Measurements from ENCODE around the gene RRP1B.
"Not testable (repeated sequence)": the region's sequence is repeated elsewhere in the genome, so short reads cannot be mapped to it uniquely, and the experiment has no call there.

The RRP1B gene

DNA sequence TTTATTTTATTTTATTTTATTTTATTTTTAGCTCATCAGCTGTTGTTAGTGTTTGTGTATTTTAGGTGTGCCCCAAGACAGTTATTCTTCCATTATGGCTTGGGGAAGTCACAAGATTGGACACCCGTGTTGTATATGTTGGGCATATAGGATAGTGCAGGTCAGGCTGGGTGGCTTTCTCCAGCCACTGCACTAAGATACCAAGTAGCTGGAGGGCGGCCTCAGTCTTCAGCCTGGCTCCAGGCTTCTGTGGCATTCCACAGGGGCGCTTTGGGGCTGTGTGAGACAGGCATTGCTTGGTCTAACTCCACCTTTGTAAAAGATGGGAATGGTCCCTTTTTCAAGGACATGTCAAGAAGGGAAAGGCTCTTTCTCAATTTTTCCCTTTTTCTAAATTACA, 16.5 kb downstream of the RRP1B start:
- no peak for DNase-seq (ENCODE audit: low read depth in 2 of 2)

DNA sequence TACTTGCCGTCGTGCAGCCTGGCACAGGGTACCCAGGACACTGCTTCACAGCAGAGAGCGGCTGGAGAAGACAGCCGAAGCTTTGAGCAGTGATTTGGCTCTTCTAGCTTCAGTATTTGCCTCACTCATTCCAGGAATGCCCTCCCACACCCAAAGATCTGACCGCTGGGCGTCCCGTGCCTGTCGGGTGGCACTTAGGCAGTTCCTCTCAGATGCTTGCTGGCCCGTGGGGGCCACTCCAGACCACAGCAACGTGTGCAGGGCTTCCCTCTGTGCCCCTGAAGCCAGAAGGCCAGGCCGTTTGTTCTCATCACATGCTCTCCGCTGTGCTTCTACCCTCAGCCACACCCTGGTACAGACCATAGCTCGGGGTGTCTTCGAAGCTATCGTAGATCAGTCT, 17.0 kb downstream of the RRP1B start:
- no peak for DNase-seq (ENCODE audit: low read depth in 2 of 2)

- no peak for DNase-seq (ENCODE audit: low read depth in 2 of 2)
These were observed 20.6 kb downstream of the RRP1B start for GRCh38 chr21:43679951-43680350.

- DNase-seq (ENCODE audit: low read depth in 2 of 2) = not testable (repeated sequence)
These were observed 21.1 kb downstream of the RRP1B start for GRCh38 chr21:43680421-43680820.

DNA sequence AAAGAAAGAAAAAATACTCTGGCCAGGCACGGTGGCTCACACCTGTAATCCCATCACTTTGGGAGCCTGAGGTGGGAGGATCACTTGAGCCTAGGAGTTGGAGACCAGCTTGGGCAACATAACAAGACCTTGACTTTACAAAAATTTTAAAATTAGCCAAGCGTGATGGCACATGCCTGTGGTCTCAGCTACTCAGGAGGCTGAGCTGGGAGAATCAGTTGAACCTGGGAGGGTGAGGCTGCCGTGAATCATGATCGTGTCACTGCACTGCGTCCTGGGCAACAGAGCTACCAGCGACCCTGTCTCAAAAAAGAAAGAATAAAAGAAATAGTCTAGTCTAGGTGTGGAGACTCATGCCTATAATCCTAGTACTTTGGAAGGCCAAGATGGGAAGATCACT, 22.3 kb downstream of the RRP1B start:
- no peak for DNase-seq (ENCODE audit: low read depth in 2 of 2)

DNA sequence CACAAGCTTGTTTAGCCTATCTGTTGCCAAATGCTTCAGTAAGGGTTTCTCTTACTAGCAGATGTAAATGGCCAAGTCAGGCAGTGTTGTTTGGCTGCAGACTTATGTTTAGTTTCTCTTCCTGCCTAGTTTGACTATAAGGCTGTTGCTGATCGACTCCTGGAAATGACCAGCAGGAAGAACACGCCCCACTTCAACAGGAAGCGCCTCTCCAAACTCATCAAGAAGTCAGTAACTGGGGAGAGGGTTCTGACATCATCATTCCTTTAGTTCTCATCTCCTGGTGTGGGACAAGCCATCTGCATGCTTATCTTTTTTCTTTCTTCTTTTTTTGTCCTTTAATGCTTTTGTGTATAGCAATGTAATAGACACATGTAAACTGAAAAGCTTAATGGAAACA, 25.1 kb downstream of the RRP1B start:
- no peak for DNase-seq (ENCODE audit: low read depth in 2 of 2)

- DNase-seq (ENCODE audit: low read depth in 2 of 2) = no peak
These were observed 27.6 kb downstream of the RRP1B start for GRCh38 chr21:43686811-43687565.

GRCh38 chr21:43687566-43688399, 28.4 kb downstream of the RRP1B start:
- no peak for DNase-seq (ENCODE audit: low read depth in 2 of 2)

- DNase-seq (ENCODE audit: low read depth in 2 of 2) = no peak
These were observed 29.5 kb downstream of the RRP1B start for GRCh38 chr21:43688906-43689305.

- no peak for DNase-seq (ENCODE audit: low read depth in 2 of 2)
These were observed 30.4 kb downstream of the RRP1B start for GRCh38 chr21:43689556-43690337.

DNA sequence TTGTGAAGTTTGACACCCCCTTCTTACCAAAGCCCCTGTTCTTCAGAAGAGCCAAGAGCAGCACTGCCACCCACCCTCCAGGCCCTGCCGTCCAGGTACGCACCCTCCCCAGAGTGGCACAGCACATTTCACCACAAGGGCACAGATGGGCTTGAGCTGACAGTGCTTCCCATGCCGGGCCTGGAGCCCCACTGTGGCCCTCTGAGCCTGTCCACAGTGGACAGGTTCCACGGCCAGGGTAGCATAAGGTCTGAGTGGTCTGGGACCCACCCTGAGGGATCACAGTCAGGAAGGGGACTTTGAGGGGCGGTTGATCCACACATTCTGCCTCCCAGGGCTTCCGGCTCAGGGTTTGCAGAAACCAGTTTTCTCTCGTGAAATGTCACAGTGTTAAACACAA, 31.0 kb downstream of the RRP1B start:
- DNase-seq (ENCODE audit: low read depth in 2 of 2) = no peak

- no peak for DNase-seq (ENCODE audit: low read depth in 2 of 2)
These were observed 31.9 kb downstream of the RRP1B start for GRCh38 chr21:43691086-43691795.

- no peak for DNase-seq (ENCODE audit: low read depth in 2 of 2)
These were observed 32.4 kb downstream of the RRP1B start for GRCh38 chr21:43691801-43692200.

- DNase-seq (ENCODE audit: low read depth in 2 of 2) = no peak
These were observed 33.6 kb downstream of the RRP1B start for GRCh38 chr21:43692949-43693348.

- no peak for DNase-seq (ENCODE audit: low read depth in 2 of 2)
These were observed 34.6 kb downstream of the RRP1B start for GRCh38 chr21:43693981-43694380.

DNA sequence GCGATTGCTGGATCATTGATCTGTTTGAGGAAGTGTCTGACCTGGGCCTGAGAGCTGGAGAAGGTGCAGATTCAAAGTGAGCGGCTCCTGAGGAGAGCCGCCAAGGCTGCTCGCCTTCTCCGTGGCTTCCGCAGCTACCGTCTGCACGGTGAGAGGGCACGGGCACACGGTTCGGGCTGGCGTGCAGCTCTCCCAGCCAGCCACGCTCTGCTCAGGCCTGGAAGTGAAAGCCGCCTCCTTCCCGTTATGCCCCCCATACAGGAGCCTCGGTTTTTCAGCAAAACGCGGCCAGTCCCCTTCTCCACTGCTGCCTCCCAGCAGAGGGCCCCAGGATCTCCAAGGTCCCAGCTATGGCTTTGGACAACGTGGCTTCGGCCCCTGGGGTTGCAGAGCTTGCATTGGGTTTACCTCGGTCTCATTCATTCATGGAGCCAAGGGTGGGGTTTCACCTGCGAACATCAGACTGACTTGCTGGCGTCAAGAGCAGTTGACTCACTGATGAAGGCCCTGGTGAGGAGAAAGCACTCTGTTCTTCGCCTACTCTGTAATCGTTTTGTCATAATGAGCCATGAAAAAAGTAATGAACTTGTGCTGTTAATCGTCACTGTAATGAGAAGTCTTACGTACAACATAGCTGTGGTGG, 35.2 kb downstream of the RRP1B start:
- no peak for DNase-seq (ENCODE audit: low read depth in 2 of 2)

GRCh38 chr21:43696214-43696613, 36.9 kb downstream of the RRP1B start:
- no peak for DNase-seq (ENCODE audit: low read depth in 2 of 2)

- no peak for DNase-seq (ENCODE audit: low read depth in 2 of 2)
These were observed 38.6 kb downstream of the RRP1B start for GRCh38 chr21:43697758-43698643.

- DNase-seq (ENCODE audit: low read depth in 2 of 2) = not testable (repeated sequence)
These were observed 40.1 kb downstream of the RRP1B start for GRCh38 chr21:43699492-43699777.

DNA sequence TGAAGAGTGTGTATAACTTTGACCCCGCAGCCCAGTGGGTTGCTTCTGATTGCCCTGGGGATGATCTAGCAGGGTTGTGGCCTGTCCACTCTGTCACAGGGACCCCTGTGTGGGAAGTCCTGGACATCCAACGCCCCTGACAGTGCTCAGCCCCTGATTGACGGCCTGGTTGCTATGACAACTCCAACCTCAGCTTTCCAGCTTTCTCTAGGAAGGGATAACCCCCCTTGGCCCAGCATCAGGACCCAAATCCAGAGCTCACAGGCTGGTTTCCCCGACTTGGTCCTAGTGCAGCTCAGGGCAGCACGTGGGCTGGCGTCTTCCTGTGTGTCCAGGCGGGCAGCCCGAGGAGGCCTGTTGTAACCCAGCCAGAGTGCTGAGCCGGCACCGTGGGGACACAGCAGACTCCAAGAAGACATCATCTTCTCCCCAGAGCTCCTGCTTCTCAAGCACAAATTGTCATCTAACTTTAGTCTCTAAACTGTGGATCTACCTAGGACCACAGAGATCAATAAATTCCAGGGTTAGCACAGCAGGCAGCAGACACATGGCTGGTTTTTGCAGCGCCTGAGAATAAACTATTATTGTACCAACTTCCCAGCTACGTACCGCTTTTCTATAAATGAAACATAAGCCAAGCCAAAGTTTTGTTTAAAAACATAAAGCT, 40.7 kb downstream of the RRP1B start:
- DNase-seq (ENCODE audit: low read depth in 2 of 2) = no peak
